GM10847 (cell line): ENCODE results near the gene TPK1.

Experiments used
- POLR2A ChIP-seq: IDR thresholded peaks from 2 replicates; pipeline ENCODE4 v1.6.1; 2011; ENCODE audit not compliant: insufficient read length; ENCODE audit errors: extremely low read depth

Gene TPK1

DNA sequence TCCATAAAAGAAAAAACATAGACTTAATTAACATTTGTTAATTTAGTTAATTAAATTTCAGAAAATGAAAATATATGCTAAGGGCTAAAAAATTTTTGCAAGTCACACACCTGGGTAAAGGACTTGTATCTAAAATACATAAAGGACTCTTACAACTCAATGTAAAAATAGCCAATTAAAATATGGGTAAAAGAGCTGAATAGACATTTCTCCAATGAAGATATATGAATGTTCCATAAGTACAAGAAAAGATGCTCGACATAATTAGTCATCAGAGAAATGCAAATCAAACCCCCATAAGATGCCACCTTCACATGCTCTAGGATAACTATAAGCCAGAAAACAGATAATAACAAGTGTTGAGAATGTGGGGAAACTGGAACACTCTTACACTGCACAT is 288.0 kb downstream of the TPK1 start:
- TF ChIP-seq POLR2A, result no peak

DNA sequence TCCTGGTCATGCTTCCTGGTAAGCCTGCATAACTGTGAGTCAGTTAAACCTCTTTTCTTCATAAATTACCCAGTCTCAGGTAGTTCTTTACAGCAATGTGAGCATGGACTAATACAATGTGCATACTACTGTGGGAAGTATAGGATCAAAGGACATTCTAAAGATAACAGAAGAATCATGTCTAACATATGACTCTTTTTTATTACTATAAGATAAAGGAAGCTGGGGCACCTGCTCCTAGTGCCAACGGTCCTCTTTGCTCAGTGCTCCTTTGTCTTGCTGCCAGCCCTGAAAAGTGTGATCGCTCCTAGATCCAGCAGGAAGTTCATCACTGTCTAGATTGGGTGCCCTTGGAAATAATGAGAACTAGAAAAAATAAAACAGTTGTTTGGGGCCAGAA is 289.1 kb downstream of the TPK1 start:
- TF ChIP-seq POLR2A, result no peak

DNA sequence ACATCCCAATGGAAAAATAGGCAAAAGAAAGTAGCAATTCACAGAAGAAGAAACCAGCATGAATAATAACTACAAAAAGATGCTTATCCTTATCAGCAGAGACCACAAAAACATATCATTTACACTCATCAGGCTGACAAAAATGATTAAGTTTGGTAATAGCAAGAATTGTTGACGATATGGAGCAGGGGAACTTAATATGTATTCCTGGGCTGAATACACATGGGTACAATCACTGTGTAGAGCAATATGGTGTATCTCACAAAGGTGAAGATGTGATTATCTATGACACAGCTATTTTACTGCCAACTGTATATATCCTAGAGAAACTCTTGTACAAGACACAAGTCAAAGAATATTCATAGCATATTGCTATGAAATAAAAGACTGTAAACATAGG is 290.5 kb downstream of the TPK1 start:
- TF ChIP-seq POLR2A, result no peak

DNA sequence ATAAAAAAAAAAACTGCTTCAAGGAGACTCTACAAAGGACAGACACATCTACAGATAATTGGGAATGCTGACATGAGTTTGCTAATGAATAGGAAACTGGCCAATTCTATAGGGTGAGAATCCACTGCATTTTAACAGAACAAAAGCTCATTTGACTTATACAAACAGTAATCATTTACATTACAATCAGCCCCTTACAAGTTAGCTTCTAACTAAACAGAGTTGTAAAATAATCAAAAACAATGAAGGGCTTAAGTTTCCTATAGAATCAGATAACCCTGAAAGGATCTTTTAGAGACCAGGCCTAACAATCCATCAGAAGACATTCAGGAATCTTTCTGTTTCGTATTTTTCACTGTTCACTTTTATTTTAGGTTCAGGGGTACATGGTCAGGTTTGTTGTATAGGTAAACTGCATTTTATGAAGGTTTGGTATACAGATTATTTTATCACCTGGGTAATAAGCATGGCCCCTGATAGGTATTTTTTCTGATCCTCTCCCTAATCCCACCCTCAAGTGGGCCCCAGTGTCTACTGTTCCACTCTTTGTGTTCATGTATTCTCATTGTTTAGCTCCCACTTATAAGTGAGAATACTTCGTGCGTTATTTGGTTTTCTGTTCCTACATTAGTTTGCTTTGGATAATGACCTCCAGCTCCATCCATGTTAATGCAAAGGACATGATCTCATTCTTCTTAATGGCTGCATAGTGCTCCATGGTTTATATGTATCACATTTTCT is 301.0 kb downstream of the TPK1 start:
- TF ChIP-seq POLR2A, result no peak

DNA sequence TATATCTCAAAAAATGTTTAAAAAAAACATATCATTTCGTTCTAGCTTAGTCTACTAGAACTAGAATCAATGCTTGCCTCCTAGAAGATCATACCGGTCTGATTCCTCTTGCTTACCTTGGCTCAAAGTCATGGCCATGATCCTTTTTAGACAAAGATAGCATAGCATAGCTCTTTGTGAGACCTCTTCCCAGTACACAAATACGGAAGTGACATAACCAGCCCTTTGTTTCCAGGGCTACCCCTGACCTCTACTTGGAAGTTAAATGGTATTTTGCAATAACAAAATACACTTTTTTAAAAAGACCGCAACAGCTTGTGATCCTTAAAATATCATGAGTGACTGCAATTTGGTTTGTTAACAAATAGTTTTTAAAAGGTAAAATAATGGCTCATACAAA is 301.7 kb downstream of the TPK1 start:
- no peak for TF ChIP-seq POLR2A

DNA sequence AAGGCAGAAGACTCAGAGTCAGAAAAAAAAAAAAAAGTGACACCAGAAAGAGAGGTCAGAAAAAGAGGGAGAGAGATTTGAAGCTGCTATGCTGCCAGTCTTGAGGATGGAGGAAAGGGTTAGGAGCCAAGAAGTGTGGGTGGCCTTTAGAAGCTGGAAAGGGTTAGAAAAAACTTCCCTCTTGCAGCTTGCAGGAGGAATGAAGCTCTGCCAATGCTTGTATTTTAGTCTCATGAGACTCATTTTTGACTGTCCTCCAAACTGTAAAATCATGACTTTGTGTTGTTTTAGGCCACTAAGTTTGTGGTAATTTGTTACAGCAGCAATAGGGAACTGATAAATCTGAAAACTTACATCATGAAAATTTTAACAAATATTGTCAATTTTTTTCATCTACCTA is 304.7 kb downstream of the TPK1 start:
- no peak for TF ChIP-seq POLR2A

DNA sequence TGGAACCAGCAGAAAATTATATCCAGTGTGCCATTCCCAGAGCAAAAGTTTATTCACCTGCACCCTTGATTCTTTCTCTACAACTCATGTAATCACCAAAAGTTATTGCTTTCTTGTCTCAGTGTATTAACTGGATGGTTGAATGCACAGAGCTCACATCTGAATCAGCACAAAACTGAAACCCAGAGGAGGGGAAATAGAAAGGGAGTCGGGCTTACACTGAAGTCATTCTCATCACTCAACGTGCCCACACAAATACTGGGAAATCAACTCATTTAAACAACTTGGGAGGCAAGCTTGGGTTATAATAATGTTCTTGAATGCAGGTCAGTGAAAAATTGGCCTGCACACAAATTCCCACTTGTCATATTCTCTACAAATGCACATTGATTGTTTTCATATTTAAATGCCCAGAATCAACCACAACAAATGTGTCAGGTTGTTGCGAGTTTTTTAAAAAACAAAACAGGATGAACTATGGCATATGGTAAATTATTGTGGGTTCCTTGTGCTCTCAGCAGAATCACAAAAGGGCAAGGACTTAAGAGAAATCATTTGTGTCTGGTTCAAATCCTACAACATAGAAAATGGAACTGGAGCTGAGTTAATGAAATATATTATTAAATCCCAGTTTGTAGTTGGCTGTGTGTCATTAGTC is 306.5 kb downstream of the TPK1 start:
- TF ChIP-seq POLR2A, result no peak

DNA sequence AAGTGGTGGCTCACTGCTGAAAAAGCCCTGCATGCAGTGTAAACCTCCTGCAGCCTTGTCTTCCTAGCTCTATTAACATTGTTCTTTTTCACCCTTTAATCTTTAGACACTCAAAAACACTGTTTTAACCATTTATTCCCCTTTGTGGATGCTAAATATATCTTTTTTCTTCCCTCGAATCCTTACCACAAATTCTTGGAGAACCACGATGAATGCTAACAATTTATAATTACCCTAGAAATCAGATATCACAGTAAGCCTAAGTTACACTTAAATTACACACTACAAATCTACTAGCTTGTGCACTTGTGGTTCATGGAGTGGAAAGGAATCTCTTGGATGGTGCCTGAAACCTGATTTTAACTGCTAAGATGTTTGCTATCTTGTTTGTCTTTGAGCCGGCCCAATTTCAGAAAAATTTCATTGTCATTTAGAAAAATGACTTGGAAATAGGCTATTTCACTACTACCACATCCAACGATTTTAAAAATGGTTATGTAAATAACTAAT is 307.3 kb downstream of the TPK1 start:
- TF ChIP-seq POLR2A, result no peak

DNA sequence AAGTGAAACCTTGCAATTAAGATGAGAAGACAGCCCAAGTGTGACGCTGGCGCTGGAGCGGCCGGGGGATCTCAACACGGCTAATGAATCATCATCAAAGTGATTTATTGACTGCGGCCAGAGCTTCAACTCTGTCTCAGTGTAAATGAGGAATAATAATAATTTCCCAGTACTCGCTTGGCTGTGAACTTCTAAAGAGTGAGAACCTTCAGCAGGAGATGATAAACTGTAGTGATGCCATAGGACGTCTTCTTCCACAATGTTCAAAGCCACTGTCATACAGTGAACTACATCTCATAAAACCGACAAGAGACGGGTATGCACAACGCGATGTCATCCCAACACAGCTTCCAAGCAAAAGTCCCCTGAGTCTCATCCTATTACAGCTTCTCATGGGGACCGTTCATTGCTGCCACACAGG is 308.8 kb downstream of the TPK1 start:
- no peak for TF ChIP-seq POLR2A

DNA sequence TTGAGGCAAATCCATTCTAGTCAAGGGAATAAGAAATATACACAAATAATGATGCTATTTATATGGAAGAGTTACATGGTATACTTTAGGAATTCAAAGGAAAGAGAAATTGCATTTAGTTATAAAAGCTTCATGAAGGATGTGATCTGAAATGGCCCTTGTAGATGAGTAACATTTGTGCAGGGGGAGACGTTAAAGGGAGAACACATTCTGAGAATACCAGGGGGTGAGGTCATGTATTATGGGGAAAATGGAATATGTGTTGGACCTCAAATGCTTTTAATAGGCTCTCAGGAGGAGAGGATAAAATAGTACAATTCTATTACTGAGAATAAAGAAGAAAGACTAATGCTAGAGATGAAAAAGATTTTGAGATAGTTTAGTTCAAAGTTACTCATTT is 309.9 kb downstream of the TPK1 start:
- TF ChIP-seq POLR2A, result no peak

DNA sequence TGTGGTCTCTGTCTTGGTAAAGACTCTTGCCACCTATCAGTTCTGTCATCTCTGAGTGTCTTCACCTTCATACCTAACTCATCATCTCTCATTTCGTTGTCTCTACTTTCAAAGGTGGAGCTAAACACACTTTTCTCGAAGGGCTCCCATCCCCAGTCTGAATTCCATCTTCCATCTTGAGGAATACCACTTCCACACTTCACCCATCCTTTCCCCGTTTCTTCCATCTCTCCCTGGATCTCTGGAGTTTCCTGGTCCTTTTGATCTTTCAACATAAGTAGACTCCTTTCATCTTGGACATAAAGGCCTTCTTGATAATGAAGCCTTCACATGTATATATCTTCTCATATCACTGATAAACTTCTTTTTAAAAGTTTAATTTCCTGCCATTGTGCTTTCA is 311.6 kb downstream of the TPK1 start:
- no peak for TF ChIP-seq POLR2A

DNA sequence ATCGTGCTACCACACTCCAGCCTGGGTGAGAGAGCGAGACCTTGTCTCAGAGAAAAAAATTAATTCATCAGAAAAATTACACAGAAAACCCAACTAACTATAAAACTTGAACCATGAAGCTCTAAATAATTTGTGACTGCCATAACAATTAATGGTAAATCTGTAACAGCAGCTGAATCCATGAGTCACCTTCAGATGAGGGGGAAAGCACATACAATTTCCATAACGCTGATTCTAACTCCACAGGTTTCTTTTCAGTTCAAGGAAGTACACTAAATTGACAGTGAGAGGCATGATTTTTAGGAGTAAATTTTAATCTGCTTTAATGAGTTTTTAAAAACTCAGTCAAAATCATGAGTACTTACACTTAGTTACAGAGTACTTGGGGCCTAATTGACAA is 312.2 kb downstream of the TPK1 start:
- no peak for TF ChIP-seq POLR2A

DNA sequence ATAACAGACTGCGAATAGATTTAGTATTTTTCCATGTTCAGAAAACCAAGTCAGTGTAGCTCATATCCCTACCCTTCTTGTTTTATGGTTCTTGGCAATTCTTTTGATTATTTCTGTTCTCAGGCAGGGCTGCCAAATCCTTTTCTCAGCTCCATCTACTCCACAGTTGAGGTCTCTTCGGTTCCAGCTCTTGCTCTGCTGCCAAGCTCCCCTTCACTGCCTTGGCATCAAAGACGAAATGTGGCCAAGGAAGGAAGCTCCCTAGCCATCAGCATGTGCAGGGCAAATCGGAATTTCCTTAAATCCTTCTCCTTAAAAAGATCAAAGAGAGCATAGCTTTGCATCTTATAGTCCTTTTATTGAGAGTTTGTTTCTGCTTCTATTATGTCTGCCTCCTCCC is 315.9 kb downstream of the TPK1 start:
- no peak for TF ChIP-seq POLR2A

DNA sequence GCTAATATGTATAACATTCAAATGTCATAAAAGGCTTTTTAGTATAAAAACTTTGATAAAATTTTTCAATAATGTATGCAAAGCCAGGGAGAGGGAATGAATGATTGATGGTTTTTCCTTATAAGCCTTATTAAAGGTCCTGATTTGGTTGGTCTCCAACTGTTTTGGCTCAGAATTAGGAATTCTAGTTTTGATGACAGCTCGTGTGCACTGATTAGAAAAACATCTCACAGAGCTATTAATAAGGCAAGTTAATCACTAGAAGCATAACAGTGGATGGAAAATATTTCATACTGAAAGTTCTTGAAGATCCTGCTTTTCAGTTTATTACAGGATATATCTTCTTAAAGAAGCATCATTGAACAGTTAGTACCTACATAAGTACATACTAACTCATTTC is 317.5 kb downstream of the TPK1 start:
- no peak for TF ChIP-seq POLR2A

DNA sequence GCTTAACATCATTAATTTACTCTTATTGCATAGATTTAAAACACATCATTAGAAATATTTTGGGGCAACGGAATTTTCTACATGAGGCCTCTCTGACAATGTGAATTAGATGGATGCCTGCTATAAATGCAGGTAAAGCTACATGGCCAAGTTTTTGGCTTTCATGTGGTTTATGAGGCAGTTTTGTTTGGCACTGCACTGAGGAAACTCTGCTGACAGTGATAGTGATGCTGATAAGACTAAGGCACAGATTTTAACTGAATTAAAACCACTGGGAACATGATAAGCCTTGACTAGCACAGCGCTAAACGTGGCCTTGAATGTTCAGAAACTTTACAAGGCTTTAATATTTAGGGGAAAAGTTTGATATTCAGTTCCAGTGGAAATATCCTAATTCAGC is 318.1 kb downstream of the TPK1 start:
- TF ChIP-seq POLR2A, result no peak

DNA sequence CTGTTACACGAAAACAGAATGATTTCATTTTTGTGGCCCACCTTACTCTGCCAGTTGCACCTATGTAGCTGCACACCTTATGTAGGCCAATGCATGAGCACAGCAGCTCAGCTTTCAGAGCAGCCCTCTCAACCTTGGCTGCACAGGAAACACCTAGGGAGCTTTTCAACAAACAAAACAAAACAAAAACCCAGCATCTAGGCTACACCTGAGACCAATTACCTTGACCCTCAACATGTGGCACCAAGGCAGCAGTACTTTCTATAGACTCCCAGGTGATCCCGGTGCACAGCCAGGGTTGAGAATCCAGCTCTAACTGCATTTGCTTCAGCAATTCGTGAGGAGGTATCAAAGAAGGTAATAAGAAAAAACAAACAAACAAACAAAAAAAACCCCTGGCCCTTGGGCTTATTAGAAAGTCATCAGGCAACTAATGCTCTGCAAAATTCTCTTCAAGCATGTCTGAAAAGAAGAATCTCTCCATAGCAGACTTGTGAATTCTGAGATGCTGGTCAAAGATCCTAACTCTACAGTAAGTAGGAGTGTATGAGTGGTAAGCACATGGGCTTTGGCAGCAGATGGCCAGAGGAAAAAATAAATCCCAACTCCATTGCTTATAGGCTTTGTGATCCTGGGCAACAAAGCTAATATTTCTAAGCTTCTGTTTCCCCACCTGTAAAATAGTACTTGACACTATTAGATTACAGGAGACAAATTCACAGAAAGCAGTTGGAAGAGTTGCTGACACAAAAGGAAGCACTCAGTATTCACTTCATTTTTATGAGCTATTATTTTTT is 318.9 kb downstream of the TPK1 start:
- no peak for TF ChIP-seq POLR2A
